Activated CD8-positive, alpha-beta memory T cell treated with anti-CD3 and anti-CD28 coated beads, Interleukin-2, amount 10 ng/mL, durations not matched to agents 7 days and 5 days (primary cell): ENCODE results near the gene SMARCC2. TPM values are rescaled to one million over a fixed set of nuclear protein-coding genes. Genes with fewer than 3 reads are reported as not detected.

Source experiments
- ATAC-seq: fragments of 150-1000 bp; cut with Tn5 transposase; one replicate; pipeline ENCODE4 v1.10.0; 2021; ENCODE audit warnings: moderate library complexity
- CTCF ChIA-PET: fragments of 350-600 bp; sonication (Branson Sonifier 250); formaldehyde crosslinking; loops from one replicate; lab custom pipeline; 2021; ENCODE audit warnings: antibody characterized with exemption; lab: Charles Lee
- DNase-seq: peaks from one replicate; pipeline ENCODE4 v3.0.0-alpha.2; 2020
- H3K27ac Mint-ChIP-seq: one replicate; pipeline ENCODE4 v1.8.0; 2021; ENCODE audit warnings: mild to moderate bottlenecking, mixed read lengths
- H3K27me3 Mint-ChIP-seq: one replicate; pipeline ENCODE4 v1.8.0; 2021; ENCODE audit warnings: mixed read lengths
- H3K36me3 Mint-ChIP-seq: one replicate; pipeline ENCODE4 v1.8.0; 2021; ENCODE audit warnings: mild to moderate bottlenecking, mixed read lengths
- H3K4me1 Mint-ChIP-seq: one replicate; pipeline ENCODE4 v1.8.0; 2021; ENCODE audit warnings: mixed read lengths
- H3K4me3 Mint-ChIP-seq: one replicate; pipeline ENCODE4 v1.8.0; 2021; ENCODE audit warnings: mild to moderate bottlenecking, moderate library complexity, mixed read lengths
- H3K9me3 Mint-ChIP-seq: one replicate; pipeline ENCODE4 v1.8.0; 2022; ENCODE audit warnings: low read depth, mixed read lengths
- total RNA-seq, 2 experiments: library from RNA; stranded (reverse); gene quantifications; one replicate each; pipeline ENCODE4 v1.2.3, GENCODE V29; 2021

Gene SMARCC2
- total RNA-seq, 2 experiments from 2014 or later: 147 to 150 TPM

- peaks cover 7% of the 10 kb centered on the region for H3K36me3 Mint-ChIP-seq
- ATAC-seq: no peak
- peaks cover 42% of the 10 kb centered on the region for H3K4me1 Mint-ChIP-seq
- no peaks in the 10 kb centered on the region for H3K27me3 Mint-ChIP-seq
- CTCF ChIA-PET: interaction anchor here (1.0 to 4.2 kb wide), 6 partner anchors 9 to 241 kb away, joined by 3 to 57 read pairs (median 19); partner anchors contain the start of genes ESYT1, SMARCC2 and ZC3H10
- peak overlapping the region; percentile 75 for H3K27ac Mint-ChIP-seq
- no peaks in the 10 kb centered on the region for H3K9me3 Mint-ChIP-seq
- peak overlapping the region; percentile 97 for H3K4me3 Mint-ChIP-seq
- DNase-seq: no peak
These were observed 34.4 kb upstream of the SMARCC2 start for GRCh38 chr12:56223571-56224101.

DNA sequence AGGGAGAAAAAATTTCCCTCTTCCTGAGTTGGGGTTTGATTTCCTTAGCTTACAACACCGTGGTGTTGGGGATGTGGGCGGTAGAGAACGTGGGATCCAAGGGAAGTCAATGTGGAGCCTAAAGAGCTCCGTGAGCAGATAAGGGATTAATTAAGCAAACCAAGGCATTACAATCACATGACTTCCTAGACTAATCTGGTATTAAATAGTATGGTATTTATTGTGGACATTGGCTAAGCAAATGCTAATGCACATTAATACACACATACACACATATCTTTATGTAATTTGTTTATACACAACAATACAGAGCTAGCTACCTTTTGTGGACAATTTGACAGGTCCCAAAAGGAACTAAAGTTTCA is 33.2 kb upstream of the SMARCC2 start:
- DNase-seq: no peak
- Mint-ChIP-seq H3K27ac (peak overlapping the region; percentile 93), H3K27me3 (no peaks in the 10 kb centered on the region), H3K9me3 (no peaks in the 10 kb centered on the region), H3K36me3 (peaks cover 7% of the 10 kb centered on the region), H3K4me3 (peak overlapping the region; percentile 97), H3K4me1 (peaks cover 42% of the 10 kb centered on the region)
- no peak for ATAC-seq
- CTCF ChIA-PET: interaction anchor here (0.7 to 4.2 kb wide), 26 partner anchors 9 to 503 kb away, joined by 3 to 57 read pairs (median 5); partner anchors contain the start of genes ANKRD52, COQ10A, DNAJC14 and ESYT1

- H3K27me3 Mint-ChIP-seq: no peaks in the 10 kb centered on the region
- H3K9me3 Mint-ChIP-seq: no peaks in the 10 kb centered on the region
- CTCF ChIA-PET: interaction anchor here (0.6 to 4.2 kb wide), 34 partner anchors 9 to 503 kb away, joined by 3 to 57 read pairs (median 4); partner anchors contain the start of genes ANKRD52, CNPY2, COQ10A and CS
- H3K36me3 Mint-ChIP-seq: peaks cover 4% of the 10 kb centered on the region
- H3K27ac Mint-ChIP-seq: peak within 1 kb of the TSS; percentile 93
- peak within 1 kb of the TSS; percentile 97 for H3K4me3 Mint-ChIP-seq
- peaks cover 42% of the 10 kb centered on the region for H3K4me1 Mint-ChIP-seq
- DNase-seq (peak; percentile 95), ATAC-seq (peak; percentile 86)
These were observed 32.7 kb upstream of the SMARCC2 start, which contains the start of gene RNF41 for GRCh38 chr12:56221757-56222530. RNF41 (minus strand) TSS chr12:56221922; CDS start chr12:56214047, 7,875 bp downstream.

GRCh38 chr12:56221232-56221756 is 32.0 kb upstream of the SMARCC2 start:
- peak; percentile 37 for ATAC-seq
- peaks cover 7% of the 10 kb centered on the region for H3K36me3 Mint-ChIP-seq
- DNase-seq: no peak
- H3K9me3 Mint-ChIP-seq: no peaks in the 10 kb centered on the region
- H3K27ac Mint-ChIP-seq: peak overlapping the region; percentile 93
- no peaks in the 10 kb centered on the region for H3K27me3 Mint-ChIP-seq
- CTCF ChIA-PET: interaction anchor here (0.8 to 4.2 kb wide), 19 partner anchors 8 to 491 kb away, joined by 3 to 57 read pairs (median 6); partner anchors contain the start of genes ANKRD52, CNPY2, COQ10A and CS
- H3K4me1 Mint-ChIP-seq: peaks cover 42% of the 10 kb centered on the region
- H3K4me3 Mint-ChIP-seq: peak overlapping the region; percentile 97

DNA sequence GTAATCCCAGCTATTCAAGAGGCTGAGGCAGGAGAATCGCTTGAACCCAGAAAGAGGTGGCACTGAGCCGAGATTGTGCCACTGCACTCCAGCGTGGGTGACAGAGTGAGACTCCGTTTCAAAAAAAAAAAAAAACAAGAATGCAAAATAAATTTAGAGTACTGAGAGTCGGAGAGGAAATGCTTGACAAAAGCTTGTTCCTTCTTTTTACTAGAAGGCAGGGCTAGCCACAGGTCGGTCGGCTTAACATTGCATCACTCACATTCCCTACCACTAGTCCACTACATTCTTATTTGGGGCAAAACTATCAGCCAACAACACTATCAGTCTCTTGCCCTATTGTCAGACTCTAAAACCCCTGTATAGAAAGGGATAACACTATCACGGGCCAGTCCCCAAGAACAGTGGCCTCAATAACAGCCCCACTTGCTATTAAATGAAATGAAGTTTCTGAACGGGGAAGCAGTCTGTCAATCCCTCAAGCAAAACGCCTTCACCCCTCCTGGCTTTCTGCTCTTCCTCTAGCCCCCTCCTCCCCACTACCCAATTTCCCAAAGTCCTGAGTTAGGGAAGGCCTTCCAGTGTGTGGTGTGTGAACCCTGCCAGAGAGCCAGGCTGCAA is 31.4 kb upstream of the SMARCC2 start:
- ATAC-seq (no peak), DNase-seq (no peak)
- CTCF ChIA-PET: interaction anchor here (0.8 to 4.2 kb wide), 10 partner anchors 14 to 243 kb away, joined by 3 to 57 read pairs (median 12); partner anchors contain the start of genes CNPY2, COQ10A, ESYT1 and SMARCC2
- peak overlapping the region; percentile 93 for H3K27ac Mint-ChIP-seq
- H3K36me3 Mint-ChIP-seq: peaks cover 4% of the 10 kb centered on the region
- peak overlapping the region; percentile 97 for H3K4me3 Mint-ChIP-seq
- no peaks in the 10 kb centered on the region for H3K27me3 Mint-ChIP-seq
- no peaks in the 10 kb centered on the region for H3K9me3 Mint-ChIP-seq
- peaks cover 37% of the 10 kb centered on the region for H3K4me1 Mint-ChIP-seq

DNA sequence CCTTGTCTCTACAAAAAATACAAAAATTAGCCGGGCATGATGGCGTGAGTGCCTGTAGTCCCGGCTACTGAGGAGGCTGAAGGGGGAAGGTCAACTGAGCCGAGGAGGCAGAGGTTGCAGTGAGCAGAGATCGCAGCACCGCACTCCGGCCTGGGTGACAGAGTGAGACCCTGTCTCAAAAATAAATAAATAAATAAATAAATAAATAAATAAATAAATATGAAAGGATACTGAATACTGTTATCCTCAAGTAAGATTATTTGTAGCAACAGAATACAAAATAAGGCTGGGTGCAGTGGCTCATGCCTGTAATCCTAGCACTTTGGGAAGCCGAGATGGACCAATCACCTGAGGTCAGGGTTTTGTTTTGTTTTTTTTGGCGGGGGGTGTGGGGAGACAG is 30.6 kb upstream of the SMARCC2 start:
- Mint-ChIP-seq H3K9me3 (no peaks in the 10 kb centered on the region), H3K27me3 (no peaks in the 10 kb centered on the region), H3K27ac (no peak overlapping the region), H3K36me3 (peaks cover 8% of the 10 kb centered on the region), H3K4me1 (peaks cover 29% of the 10 kb centered on the region), H3K4me3 (no peak overlapping the region)
- ATAC-seq (no peak), DNase-seq (no peak)
- CTCF ChIA-PET: interaction anchor here (1.2 to 4.2 kb wide), 5 partner anchors 13 to 93 kb away, joined by 3 to 57 read pairs (median 24); partner anchors contain the start of genes COQ10A, ESYT1 and SMARCC2

DNA sequence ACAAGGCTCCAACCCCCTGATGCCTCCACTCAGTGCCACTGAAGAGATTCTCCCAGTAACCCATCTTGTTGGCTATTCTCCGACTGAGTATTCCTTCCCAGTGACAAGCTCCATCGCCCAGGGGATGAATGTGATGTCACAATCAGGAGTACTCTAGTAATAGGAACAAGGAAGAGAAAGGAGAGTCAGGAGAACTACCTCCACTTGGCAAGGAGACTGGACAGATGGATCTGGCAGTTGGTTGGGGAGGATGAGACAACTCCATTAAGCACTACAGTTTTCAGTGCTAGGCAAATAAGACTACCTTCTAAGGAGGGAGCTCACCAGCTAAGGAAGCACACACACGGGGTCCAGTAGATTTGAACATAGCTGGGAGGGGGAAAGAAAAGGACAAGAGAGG is 27.2 kb upstream of the SMARCC2 start:
- H3K4me3 Mint-ChIP-seq: no peak overlapping the region
- CTCF ChIA-PET: interaction anchor here (1.4 kb wide), 1 partner anchor 42 kb away, joined by 6 read pairs; the partner anchor contains the start of gene ANKRD52
- ATAC-seq: no peak
- H3K27ac Mint-ChIP-seq: no peak overlapping the region
- H3K36me3 Mint-ChIP-seq: peaks cover 23% of the 10 kb centered on the region
- H3K9me3 Mint-ChIP-seq: no peaks in the 10 kb centered on the region
- H3K27me3 Mint-ChIP-seq: no peaks in the 10 kb centered on the region
- peaks cover 10% of the 10 kb centered on the region for H3K4me1 Mint-ChIP-seq
- no peak for DNase-seq

GRCh38 chr12:56213878-56214277 is 24.6 kb upstream of the SMARCC2 start:
- Mint-ChIP-seq H3K4me1 (no peaks in the 10 kb centered on the region), H3K27me3 (no peaks in the 10 kb centered on the region), H3K4me3 (no peak overlapping the region), H3K9me3 (no peaks in the 10 kb centered on the region), H3K27ac (no peak overlapping the region), H3K36me3 (peaks cover 39% of the 10 kb centered on the region)
- CTCF ChIA-PET: interaction anchor here (1.5 to 1.9 kb wide), 2 partner anchors 8 to 25 kb away, joined by 3 to 7 read pairs; partner anchors contain the start of genes RNF41 and SMARCC2
- no peak for ATAC-seq
- no peak for DNase-seq

- CTCF ChIA-PET: interaction anchor here (1.9 kb wide), 1 partner anchor 10 kb away, joined by 7 read pairs; the partner anchor contains the start of gene RNF41
These were observed 23.1 kb upstream of the SMARCC2 start for GRCh38 chr12:56212361-56212760.

GRCh38 chr12:56208006-56208405 is 18.7 kb upstream of the SMARCC2 start:
- Mint-ChIP-seq H3K4me1 (no peaks in the 10 kb centered on the region), H3K9me3 (no peaks in the 10 kb centered on the region), H3K36me3 (peaks cover 45% of the 10 kb centered on the region), H3K4me3 (no peak overlapping the region), H3K27me3 (no peaks in the 10 kb centered on the region), H3K27ac (no peak overlapping the region)
- ATAC-seq (no peak), DNase-seq (no peak)
- CTCF ChIA-PET: interaction anchor here (1.5 to 3.9 kb wide), 5 partner anchors 13 to 256 kb away, joined by 3 to 24 read pairs (median 16); partner anchors contain the start of genes ANKRD52, COQ10A and RNF41

More at GRCh38 chr12:56212361-56212760, 23.1 kb upstream of the SMARCC2 start:
- no peak overlapping the region for H3K4me3 Mint-ChIP-seq
- H3K9me3 Mint-ChIP-seq: no peaks in the 10 kb centered on the region
- no peaks in the 10 kb centered on the region for H3K4me1 Mint-ChIP-seq
- H3K27me3 Mint-ChIP-seq: no peaks in the 10 kb centered on the region
- peaks cover 46% of the 10 kb centered on the region for H3K36me3 Mint-ChIP-seq
- H3K27ac Mint-ChIP-seq: no peak overlapping the region
- DNase-seq: no peak
- no peak for ATAC-seq

- DNase-seq: peak; percentile 63
- Mint-ChIP-seq H3K36me3 (peaks cover 40% of the 10 kb centered on the region), H3K27me3 (no peaks in the 10 kb centered on the region), H3K4me1 (no peaks in the 10 kb centered on the region), H3K9me3 (no peaks in the 10 kb centered on the region), H3K4me3 (no peak overlapping the region), H3K27ac (no peak overlapping the region)
- ATAC-seq: peak; percentile 62
- CTCF ChIA-PET: interaction anchor here (0.6 to 3.9 kb wide), 17 partner anchors 10 to 275 kb away, joined by 3 to 24 read pairs (median 5); partner anchors contain the start of genes ANKRD52, COQ10A, IL23A and RNF41
These were observed 17.3 kb upstream of the SMARCC2 start for GRCh38 chr12:56206452-56207166.

- CTCF ChIA-PET: interaction anchor here (0.8 to 3.9 kb wide), 8 partner anchors 11 to 259 kb away, joined by 3 to 17 read pairs (median 6); partner anchors contain the start of genes ANKRD52, COQ10A and SMARCC2
- Mint-ChIP-seq H3K4me3 (no peak overlapping the region), H3K27ac (no peak overlapping the region), H3K4me1 (no peaks in the 10 kb centered on the region), H3K9me3 (no peaks in the 10 kb centered on the region), H3K27me3 (no peaks in the 10 kb centered on the region), H3K36me3 (peaks cover 35% of the 10 kb centered on the region)
- DNase-seq: no peak
- ATAC-seq: peak; percentile 62
These were observed 16.2 kb upstream of the SMARCC2 start for GRCh38 chr12:56205445-56205844.
